ENCODE data around the gene NRM. TPM values are rescaled to one million over a fixed set of nuclear protein-coding genes. Genes with fewer than 3 reads are reported as not detected.

The NRM gene
- total and polyA plus RNA-seq, 12 donors, result 1.6 to 11.6 (median 3.8) TPM

GRCh38 chr6:30689985-30690384 lies 799 bp downstream of the NRM start:
- 22 to 25% methylated on average over 4 of the region's 4 CpGs for WGBS, 2 donors
- DNase-seq (no peak), ATAC-seq (no peak)
- peak overlapping the region in 9 of 10 donors; percentile 72 to 100 (median 98) for H3K27ac ChIP-seq
- H3K9me3 ChIP-seq, result no peaks in the 10 kb centered on the region
- H3K27me3 ChIP-seq, result no peaks in the 10 kb centered on the region
- intact Hi-C loops (cut with DNase I), result loop anchor here in 5 of 10 donors (1.0 to 10.0 kb wide), 5 partner anchors 25 to 195 kb away; partner anchors contain the start of genes MDC1 (in 2 of the 5), DDR1 (in 1 of the 5), MRPS18B (in 1 of the 5) and PPP1R10 (in 1 of the 5)
- no peaks in the 10 kb centered on the region for H3K36me3 ChIP-seq
- peaks cover 14 to 51% (median 39%) of the 10 kb centered on the region in 9 donors for H3K4me1 ChIP-seq
- peak overlapping the region in 9 of 10 donors; percentile 53 to 68 (median 62) for H3K4me3 ChIP-seq
- no peak for TF ChIP-seq CTCF (IDR thresholded peaks at IDR 0.05)

DNA sequence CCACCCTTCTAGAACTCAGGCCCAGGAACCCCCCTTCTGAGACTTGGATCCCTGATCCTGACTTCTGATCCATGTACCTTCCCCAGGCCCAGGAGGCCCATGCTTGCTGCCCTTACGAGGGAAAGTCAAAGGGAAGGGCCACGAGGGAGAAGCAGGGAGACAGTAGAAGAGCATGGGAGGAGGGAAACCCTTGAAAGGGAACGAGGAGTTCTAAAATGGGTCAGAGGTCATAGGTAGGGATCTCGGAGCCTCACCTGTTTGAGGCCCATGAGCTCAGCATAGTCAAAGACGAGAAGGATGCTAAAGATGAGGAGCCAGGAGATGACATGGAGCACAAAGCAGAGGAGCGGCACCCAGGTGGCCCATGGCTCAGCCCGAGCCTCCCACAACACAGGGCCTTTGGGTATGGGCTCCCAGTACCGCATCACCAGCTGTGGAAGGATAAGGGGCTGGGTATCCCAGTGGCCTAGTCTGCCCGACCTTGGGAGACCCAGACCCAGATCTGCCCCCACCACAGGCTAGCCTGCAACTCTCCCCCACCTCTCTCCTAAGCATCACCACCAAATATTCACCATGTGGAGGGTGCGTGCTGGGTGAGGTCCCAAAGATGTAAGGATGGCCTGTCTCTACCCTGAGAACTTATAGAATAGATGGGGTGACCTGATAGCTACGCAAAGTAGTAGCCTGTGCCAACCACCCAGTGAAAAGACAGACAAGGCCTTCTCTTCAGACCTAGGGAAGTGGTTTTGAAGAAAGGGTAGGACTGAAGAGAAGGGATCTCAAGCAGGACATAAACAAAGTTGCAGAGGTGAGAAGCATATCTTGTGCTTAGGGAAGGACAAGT lies 1.5 kb downstream of the NRM start:
- no peaks in the 10 kb centered on the region for H3K9me3 ChIP-seq
- ATAC-seq (no peak), DNase-seq (no peak)
- 84% methylated on average over 11 of the region's 11 CpGs for WGBS, 2 donors
- intact Hi-C loops (cut with DNase I), result loop anchor here in 2 of 10 donors (5.0 to 10.0 kb wide), 2 partner anchors 72 to 196 kb away; partner anchors contain the start of genes DDR1 (in 1 of the 2), MRPS18B (in 1 of the 2) and PPP1R10 (in 1 of the 2)
- H3K27ac ChIP-seq, result peak overlapping the region in 9 of 10 donors; percentile 94 to 100 (median 98)
- TF ChIP-seq CTCF (IDR thresholded peaks at IDR 0.05), result no peak
- peak overlapping the region in 6 of 10 donors; percentile 70 to 87 (median 78) for H3K4me3 ChIP-seq
- no peaks in the 10 kb centered on the region for H3K27me3 ChIP-seq
- peaks cover 17 to 58% (median 41%) of the 10 kb centered on the region in 9 donors for H3K4me1 ChIP-seq
- H3K36me3 ChIP-seq, result no peaks in the 10 kb centered on the region

DNA sequence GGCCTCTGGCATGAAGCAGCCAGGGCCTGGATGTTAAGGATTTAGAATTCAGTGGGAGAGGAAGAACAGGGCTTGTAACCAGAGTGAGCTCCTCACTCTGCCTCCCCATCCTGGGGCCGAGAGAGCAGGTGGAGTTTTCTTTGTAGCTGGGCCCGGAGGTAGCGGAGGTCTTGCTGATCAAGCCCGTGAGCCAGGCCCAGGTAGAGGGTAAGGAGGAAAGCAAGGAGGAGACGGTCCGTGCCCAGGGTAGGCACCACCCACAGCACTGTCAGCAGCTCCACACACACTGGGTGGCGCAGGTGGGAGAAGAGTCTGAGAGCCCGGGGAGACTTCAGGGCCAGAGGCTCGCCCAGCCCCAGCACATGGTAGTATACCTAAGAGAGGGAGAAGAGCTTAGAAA lies 2.2 kb downstream of the NRM start:
- Histone ChIP-seq H3K4me3 (peak overlapping the region; percentile 44 to 90 (median 80)), H3K4me1 (peaks cover 17 to 65% (median 44%) of the 10 kb centered on the region in 9 donors), H3K27ac (peak overlapping the region; percentile 94 to 100 (median 98)), H3K36me3 (no peaks in the 10 kb centered on the region), H3K9me3 (no peaks in the 10 kb centered on the region), H3K27me3 (no peaks in the 10 kb centered on the region)
- intact Hi-C loops (cut with DNase I), result loop anchor here in 2 of 10 donors (5.0 to 10.0 kb wide), 2 partner anchors 71 to 196 kb away; partner anchors contain the start of genes DDR1 (in 1 of the 2), MRPS18B (in 1 of the 2) and PPP1R10 (in 1 of the 2)
- WGBS, 2 donors, result 72 to 84% methylated on average over 9 of the region's 9 CpGs
- DNase-seq, result no peak
- no peak for TF ChIP-seq CTCF (IDR thresholded peaks at IDR 0.05)
- ATAC-seq, result no peak
